ENCODE measurements around the gene CRYGS.
"Not testable (repeated sequence)": the region's sequence is repeated elsewhere in the genome, so short reads cannot be mapped to it uniquely, and the experiment has no call there.

The CRYGS gene

DNA sequence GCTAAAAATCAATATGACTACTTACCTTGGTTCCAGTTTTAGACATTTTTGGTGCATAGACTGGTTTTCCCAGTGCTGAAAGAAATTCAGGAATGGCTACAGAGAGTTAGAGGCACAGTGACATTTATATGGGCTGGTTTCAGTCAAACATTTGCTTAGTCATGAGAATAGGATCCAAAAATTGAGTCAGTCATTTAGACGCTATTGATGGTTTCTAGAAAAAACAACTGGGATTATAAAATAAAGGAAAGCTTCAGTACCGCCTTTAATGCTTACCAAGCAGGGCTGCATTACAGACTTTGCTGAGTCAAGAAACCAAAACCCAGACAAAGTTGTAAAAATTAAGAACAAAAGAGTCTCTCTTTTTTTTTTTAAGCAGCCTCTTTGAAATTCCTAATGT, at the start of gene CRYGS:
TSS of gene CRYGS (minus strand) at position 100 of the 400 bp plus-strand sequence. CDS start at position 46, 54 bp downstream.
- Mint-ChIP-seq H3K9me3 (no peaks in the 10 kb centered on the region), H3K4me3 (no peak within 1 kb of the TSS), H3K27me3 (ENCODE audit: low read depth) (no peaks in the 10 kb centered on the region), H3K36me3 (ENCODE audit: low read depth) (peaks cover 13% of the 10 kb centered on the region), H3K4me1 (ENCODE audit: low read depth) (peaks cover 10% of the 10 kb centered on the region), H3K27ac (no peak within 1 kb of the TSS)
- no peak for DNase-seq (ENCODE audit: low spot score)

DNA sequence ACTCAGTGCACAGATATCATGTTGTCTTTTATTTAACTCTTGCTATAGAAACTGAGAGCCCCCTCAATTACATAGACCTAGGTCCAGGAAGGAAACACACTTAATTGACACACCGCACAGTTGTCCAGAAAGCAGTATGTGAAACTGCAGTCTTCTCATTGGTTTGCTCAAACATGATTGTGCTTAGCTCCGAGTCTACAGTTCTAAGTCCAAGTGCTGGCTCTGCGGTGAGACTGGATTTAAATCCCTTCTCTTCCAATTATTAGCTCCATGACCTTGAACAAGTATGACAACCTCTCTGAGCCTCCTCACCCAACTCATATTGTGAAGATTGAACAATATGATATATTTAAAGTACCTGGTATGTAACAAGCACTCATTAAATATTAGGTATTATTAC, 49.7 kb upstream of the CRYGS start:
- Mint-ChIP-seq H3K9me3 (no peaks in the 10 kb centered on the region), H3K4me1 (ENCODE audit: low read depth) (peaks cover 12% of the 10 kb centered on the region), H3K4me3 (no peak overlapping the region), H3K27me3 (ENCODE audit: low read depth) (peaks cover 9% of the 10 kb centered on the region), H3K36me3 (ENCODE audit: low read depth) (no peaks in the 10 kb centered on the region), H3K27ac (no peak overlapping the region)
- no peak for DNase-seq (ENCODE audit: low spot score)

DNA sequence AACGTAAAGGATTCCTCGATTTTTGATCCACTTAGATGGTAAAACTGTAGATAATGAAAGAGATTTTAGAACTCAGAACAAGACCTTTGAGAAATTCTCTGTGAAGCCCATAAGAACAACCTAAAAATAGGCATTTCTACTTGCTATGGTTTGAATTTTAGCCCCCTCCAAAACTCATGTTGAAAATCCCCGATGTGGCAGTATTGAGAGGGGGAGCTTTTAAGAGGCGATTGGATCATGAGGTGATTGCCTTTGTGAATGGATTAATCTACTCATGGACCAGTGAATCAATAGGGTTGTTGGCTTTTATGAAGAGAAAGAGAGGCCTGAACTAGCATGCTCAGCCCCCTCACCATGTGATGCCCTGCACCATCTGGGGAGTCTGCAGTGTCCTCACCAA, 48.5 kb upstream of the CRYGS start:
- Mint-ChIP-seq H3K4me3 (no peak overlapping the region), H3K36me3 (ENCODE audit: low read depth) (peaks cover 4% of the 10 kb centered on the region), H3K9me3 (no peaks in the 10 kb centered on the region)

DNA sequence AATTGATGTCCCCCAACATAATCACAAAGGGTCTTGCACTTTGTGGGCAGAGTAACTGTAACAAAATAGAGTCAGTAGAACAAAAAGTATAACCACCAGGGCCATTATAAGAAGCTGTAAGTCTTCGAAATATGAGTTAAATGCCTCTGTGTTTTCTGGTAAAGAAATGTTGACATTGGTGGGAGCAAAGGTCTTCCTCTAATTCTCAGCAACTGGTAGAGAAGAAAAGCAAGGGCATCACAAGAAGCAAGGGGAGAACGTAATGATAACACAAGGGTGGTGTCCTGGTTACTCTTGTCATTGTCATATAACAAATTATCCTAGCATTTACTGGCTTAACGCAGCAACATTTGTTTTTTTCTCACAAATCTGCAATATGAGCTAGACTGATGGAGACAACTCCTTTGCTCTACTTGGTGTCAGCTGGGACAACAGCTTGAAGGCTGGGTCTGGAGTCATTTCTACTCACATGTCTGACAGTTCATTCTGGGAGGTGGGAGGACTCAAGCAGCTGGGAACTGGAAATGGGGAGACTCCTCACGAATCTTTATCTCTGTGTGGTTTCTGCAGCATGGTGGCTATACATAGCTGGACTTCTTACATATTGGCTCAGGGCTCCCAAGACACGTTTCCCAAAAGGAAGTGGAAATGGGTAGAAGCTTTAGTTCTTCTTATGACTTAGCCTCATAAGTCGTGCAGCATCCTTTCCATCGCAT, 46.6 kb upstream of the CRYGS start:
- no peaks in the 10 kb centered on the region for H3K9me3 Mint-ChIP-seq
- H3K4me1 Mint-ChIP-seq (ENCODE audit: low read depth), result peaks cover 18% of the 10 kb centered on the region
- no peak overlapping the region for H3K4me3 Mint-ChIP-seq
- DNase-seq (ENCODE audit: low spot score), result no peak
- H3K27ac Mint-ChIP-seq, result no peak overlapping the region
- peaks cover 10% of the 10 kb centered on the region for H3K36me3 Mint-ChIP-seq (ENCODE audit: low read depth)
- H3K27me3 Mint-ChIP-seq (ENCODE audit: low read depth), result peaks cover 3% of the 10 kb centered on the region

More for the DNA sequence above, 48.5 kb upstream of the CRYGS start:
- H3K27me3 Mint-ChIP-seq (ENCODE audit: low read depth), result peaks cover 4% of the 10 kb centered on the region
- no peak for DNase-seq (ENCODE audit: low spot score)
- peaks cover 18% of the 10 kb centered on the region for H3K4me1 Mint-ChIP-seq (ENCODE audit: low read depth)
- no peak overlapping the region for H3K27ac Mint-ChIP-seq

DNA sequence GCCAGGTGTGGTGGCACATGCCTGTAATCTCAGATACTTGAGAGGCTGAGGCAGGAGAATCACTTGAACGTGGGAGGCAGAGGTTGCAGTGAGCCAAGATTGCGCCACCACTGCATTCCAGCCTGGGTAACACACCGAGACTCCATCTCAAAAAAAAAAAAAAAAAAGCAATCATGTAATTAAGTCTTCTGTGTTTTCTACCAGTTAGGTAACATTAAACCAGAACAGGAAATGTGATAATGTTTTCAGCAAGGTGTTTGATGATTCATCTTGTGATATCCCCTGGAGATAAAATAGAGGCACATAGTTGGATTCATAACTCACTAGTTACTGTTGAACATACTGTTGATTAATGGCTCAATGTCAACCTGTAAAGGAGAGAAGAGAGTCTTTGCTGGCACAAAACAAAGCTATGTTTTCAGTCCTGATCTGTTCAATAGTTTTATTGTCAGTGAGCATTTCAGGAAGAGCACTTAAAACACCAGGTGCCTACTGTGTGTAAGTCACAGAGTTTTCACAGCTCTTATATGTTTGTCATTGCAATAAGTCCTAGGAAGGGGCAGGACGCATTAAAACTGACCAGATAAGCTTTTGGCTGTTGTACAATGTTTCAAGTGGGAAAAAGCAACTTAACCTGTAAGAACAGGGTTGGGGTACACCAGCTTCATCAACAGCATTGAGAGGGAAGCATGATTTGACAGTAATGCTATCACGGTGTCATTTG, 45.8 kb upstream of the CRYGS start:
- DNase-seq (ENCODE audit: low spot score), result no peak
- H3K4me3 Mint-ChIP-seq, result peak overlapping the region; percentile 3
- peaks cover 3% of the 10 kb centered on the region for H3K27me3 Mint-ChIP-seq (ENCODE audit: low read depth)
- no peaks in the 10 kb centered on the region for H3K9me3 Mint-ChIP-seq
- H3K36me3 Mint-ChIP-seq (ENCODE audit: low read depth), result peaks cover 16% of the 10 kb centered on the region
- no peak overlapping the region for H3K27ac Mint-ChIP-seq
- peaks cover 18% of the 10 kb centered on the region for H3K4me1 Mint-ChIP-seq (ENCODE audit: low read depth)

DNA sequence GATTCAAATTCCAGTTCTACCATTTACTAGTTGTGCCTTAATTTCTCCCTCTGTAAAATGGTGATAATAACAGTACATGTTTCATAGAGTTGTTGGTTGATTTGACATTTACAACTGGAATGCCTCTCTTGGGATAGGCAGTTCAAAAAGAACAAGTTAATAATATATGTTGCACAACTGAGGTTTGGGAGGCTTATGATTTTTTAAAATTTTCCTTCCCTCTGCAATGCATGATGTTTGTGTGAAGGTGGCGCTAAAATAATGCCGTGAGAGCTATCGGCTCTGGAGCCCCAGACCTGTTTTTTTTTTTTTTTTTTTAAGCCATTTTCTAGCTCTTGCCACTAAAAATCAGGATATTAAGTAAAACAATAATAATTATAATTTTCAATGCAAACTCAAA, 44.9 kb upstream of the CRYGS start:
- H3K4me1 Mint-ChIP-seq (ENCODE audit: low read depth), result peaks cover 18% of the 10 kb centered on the region
- H3K36me3 Mint-ChIP-seq (ENCODE audit: low read depth), result peaks cover 25% of the 10 kb centered on the region
- H3K9me3 Mint-ChIP-seq, result no peaks in the 10 kb centered on the region
- H3K27ac Mint-ChIP-seq, result no peak overlapping the region
- peaks cover 3% of the 10 kb centered on the region for H3K27me3 Mint-ChIP-seq (ENCODE audit: low read depth)
- DNase-seq (ENCODE audit: low spot score), result no peak
- no peak overlapping the region for H3K4me3 Mint-ChIP-seq

DNA sequence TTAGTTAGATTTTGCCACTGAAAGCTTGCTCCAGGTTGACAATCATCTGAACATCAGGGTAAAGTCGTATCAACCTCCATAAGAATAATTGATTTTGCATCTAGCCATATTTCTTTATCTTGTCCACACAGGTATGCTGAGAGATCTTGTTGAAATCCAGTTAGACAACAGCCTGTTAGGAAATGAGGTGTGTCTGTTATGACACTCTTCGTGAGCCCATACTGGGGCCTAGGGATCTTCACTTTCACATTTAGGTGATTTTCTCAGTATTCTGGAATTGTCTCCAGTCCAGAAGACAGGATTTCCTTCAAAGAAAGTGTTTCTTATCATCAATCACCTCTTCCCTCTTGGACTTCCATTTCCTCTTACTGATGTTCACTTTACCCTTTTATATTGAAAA, 44.5 kb upstream of the CRYGS start:
- peaks cover 18% of the 10 kb centered on the region for H3K4me1 Mint-ChIP-seq (ENCODE audit: low read depth)
- DNase-seq (ENCODE audit: low spot score), result no peak
- peaks cover 28% of the 10 kb centered on the region for H3K36me3 Mint-ChIP-seq (ENCODE audit: low read depth)
- peaks cover 3% of the 10 kb centered on the region for H3K27me3 Mint-ChIP-seq (ENCODE audit: low read depth)
- H3K27ac Mint-ChIP-seq, result peak overlapping the region; percentile 58
- no peaks in the 10 kb centered on the region for H3K9me3 Mint-ChIP-seq
- no peak overlapping the region for H3K4me3 Mint-ChIP-seq

DNA sequence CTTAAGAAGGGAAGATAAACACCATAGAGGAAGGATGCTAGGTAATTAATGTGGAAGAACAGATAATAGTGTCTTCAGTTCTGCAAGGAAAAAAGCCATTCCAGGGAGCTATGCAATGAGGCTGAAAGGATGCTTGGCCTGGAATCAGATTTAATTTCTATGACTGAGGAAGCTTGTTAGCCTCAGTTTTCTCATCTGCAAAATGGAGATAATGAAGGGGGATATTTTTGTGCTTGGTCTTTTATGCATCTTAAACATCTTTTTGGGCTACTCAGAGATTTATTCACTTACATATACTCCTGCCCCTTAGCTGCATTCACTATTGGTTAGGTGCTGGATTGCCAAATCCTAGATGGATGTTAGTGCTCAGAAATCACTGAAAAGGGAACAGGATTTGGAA, 43.0 kb upstream of the CRYGS start:
- no peak overlapping the region for H3K4me3 Mint-ChIP-seq
- no peaks in the 10 kb centered on the region for H3K9me3 Mint-ChIP-seq
- DNase-seq (ENCODE audit: low spot score), result no peak
- no peak overlapping the region for H3K27ac Mint-ChIP-seq
- H3K36me3 Mint-ChIP-seq (ENCODE audit: low read depth), result peaks cover 39% of the 10 kb centered on the region
- H3K27me3 Mint-ChIP-seq (ENCODE audit: low read depth), result no peaks in the 10 kb centered on the region
- H3K4me1 Mint-ChIP-seq (ENCODE audit: low read depth), result peaks cover 21% of the 10 kb centered on the region

DNA sequence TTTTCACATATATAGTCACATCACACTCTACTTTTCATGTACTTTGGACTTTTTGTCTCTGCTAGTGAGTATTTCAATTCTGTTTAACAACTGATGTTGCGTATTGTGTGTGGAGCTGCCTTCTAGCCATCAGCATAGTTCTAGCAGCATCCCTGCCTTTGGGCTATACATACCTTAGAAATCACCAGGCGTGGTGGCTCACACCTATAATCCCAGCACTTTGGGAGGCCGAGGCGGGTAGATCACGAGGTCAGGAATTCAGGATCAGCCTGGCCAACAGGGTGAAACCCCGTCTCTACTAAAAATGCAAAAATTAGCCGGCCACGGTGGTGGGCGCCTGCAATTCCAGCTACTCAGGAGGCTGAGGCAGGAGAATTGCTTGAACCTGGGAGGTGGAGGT, 42.1 kb upstream of the CRYGS start:
- H3K27ac Mint-ChIP-seq; H3K9me3 Mint-ChIP-seq; H3K27me3 Mint-ChIP-seq (ENCODE audit: low read depth); H3K4me3 Mint-ChIP-seq; DNase-seq (ENCODE audit: low spot score): not testable (repeated sequence)
- Mint-ChIP-seq H3K4me1 (ENCODE audit: low read depth) (peaks cover 21% of the 10 kb centered on the region), H3K36me3 (ENCODE audit: low read depth) (peaks cover 47% of the 10 kb centered on the region)

DNA sequence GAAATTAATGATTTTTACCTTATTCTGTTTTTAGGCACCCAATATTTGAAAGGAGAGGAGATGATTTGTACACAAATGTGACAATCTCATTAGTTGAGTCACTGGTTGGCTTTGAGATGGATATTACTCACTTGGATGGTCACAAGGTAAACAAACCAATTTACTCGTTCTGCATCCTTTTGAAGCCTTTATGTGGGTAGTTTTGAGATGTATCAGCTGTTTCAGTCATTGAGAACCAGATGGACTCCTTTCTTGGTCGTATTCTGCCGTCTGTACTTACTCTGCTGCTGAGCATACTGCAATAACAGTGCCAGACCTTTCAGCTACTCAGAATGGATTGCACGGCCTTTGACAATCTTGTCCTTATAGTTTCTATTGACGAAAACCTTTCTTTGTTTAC, 39.7 kb upstream of the CRYGS start:
- H3K27ac Mint-ChIP-seq, result no peak overlapping the region

DNA sequence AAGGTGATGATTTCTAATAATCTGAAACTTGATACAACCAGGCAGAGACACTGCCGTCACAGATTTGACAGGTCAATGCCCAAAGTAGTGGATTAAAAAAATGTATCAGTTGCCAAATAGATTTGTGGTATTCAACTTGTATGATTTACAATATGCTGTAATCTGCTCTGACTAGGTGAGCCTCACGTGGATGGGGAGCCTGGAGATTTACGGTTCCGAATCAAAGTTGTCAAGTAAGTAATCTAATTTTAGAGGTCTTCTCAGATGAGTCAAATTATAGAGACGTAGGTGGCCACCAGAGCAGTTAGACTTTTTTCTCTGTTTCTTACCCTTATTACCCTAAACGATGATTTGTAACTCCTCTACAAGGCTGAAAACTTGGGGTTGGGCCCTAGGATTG, 38.4 kb upstream of the CRYGS start:
- H3K27ac Mint-ChIP-seq, result no peak overlapping the region
- no peaks in the 10 kb centered on the region for H3K9me3 Mint-ChIP-seq
- no peak for DNase-seq (ENCODE audit: low spot score)
- no peaks in the 10 kb centered on the region for H3K27me3 Mint-ChIP-seq (ENCODE audit: low read depth)
- peaks cover 5% of the 10 kb centered on the region for H3K4me1 Mint-ChIP-seq (ENCODE audit: low read depth)
- H3K4me3 Mint-ChIP-seq, result no peak overlapping the region
- peaks cover 68% of the 10 kb centered on the region for H3K36me3 Mint-ChIP-seq (ENCODE audit: low read depth)

More for the DNA sequence above, 39.7 kb upstream of the CRYGS start:
- Mint-ChIP-seq H3K9me3 (no peaks in the 10 kb centered on the region), H3K36me3 (ENCODE audit: low read depth) (peaks cover 63% of the 10 kb centered on the region), H3K4me1 (ENCODE audit: low read depth) (peaks cover 9% of the 10 kb centered on the region), H3K4me3 (no peak overlapping the region), H3K27me3 (ENCODE audit: low read depth) (no peaks in the 10 kb centered on the region)
- no peak for DNase-seq (ENCODE audit: low spot score)

DNA sequence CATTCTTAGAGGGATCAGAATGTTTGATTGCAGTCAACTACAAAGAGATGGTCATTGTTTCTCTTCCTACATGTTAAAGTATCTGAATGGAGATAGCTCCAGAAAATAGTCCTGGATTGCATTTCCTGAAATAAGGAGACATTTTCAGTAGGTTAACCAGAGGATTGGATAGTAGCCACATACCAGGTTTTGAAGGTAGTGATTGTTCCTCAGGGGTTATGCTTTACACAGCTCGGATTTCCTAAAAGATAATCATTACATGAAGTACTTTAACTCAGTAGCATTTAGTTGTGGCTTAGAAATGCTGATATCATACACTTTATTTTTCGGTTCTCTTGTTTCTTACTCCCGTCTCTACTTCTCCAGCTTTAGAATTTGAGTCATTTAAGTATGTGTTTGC, 36.6 kb upstream of the CRYGS start:
- Mint-ChIP-seq H3K27me3 (ENCODE audit: low read depth) (no peaks in the 10 kb centered on the region), H3K4me3 (no peak overlapping the region), H3K9me3 (no peaks in the 10 kb centered on the region), H3K4me1 (ENCODE audit: low read depth) (peaks cover 5% of the 10 kb centered on the region), H3K27ac (no peak overlapping the region), H3K36me3 (ENCODE audit: low read depth) (peaks cover 76% of the 10 kb centered on the region)
- no peak for DNase-seq (ENCODE audit: low spot score)

DNA sequence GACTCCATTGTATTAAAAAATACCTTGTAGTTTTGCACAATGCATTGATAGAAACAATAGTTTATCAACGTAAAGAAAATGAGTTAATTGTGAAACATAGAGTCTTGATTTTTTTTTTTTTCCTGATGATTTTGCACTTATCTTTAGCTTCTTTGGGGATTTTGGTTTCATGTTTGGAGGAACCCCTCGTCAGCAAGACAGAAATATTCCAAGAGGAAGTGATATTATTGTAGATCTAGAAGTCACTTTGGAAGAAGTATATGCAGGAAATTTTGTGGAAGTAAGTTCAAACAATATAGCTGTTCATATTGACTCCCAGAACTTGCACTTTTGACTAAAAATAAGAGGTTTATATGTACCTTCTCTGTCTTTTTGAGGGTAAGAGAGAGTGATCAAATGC, 33.3 kb upstream of the CRYGS start:
- peaks cover 66% of the 10 kb centered on the region for H3K36me3 Mint-ChIP-seq (ENCODE audit: low read depth)
- no peak overlapping the region for H3K27ac Mint-ChIP-seq
- no peaks in the 10 kb centered on the region for H3K9me3 Mint-ChIP-seq
- peaks cover 13% of the 10 kb centered on the region for H3K4me1 Mint-ChIP-seq (ENCODE audit: low read depth)
- no peaks in the 10 kb centered on the region for H3K27me3 Mint-ChIP-seq (ENCODE audit: low read depth)
- no peak for DNase-seq (ENCODE audit: low spot score)
- H3K4me3 Mint-ChIP-seq, result no peak overlapping the region

DNA sequence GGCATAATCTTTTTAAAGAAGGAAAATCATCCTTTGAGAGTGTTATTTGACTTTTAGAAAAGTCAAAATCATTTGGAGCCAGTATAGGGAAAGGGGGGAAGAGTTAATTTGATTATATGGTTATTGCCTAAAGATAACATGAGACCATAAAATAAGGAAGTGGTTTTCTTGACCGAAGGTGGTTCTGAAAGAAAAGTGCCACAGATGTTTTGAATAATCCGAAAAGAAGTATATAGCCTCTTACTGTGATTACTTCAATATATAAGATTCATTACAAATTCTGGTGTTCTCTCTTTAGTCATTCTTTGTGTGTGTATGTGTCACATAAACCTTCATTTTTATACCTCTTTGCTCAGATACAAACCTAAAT, 27.4 kb upstream of the CRYGS start:
- Mint-ChIP-seq H3K4me3 (peak overlapping the region; percentile 99), H3K9me3 (no peaks in the 10 kb centered on the region), H3K27ac (peak overlapping the region; percentile 100), H3K4me1 (ENCODE audit: low read depth) (peaks cover 37% of the 10 kb centered on the region), H3K27me3 (ENCODE audit: low read depth) (no peaks in the 10 kb centered on the region), H3K36me3 (ENCODE audit: low read depth) (peaks cover 40% of the 10 kb centered on the region)
- no peak for DNase-seq (ENCODE audit: low spot score)
